ENCODE results near the gene HOXA3. TPM values are rescaled to one million over a fixed set of nuclear protein-coding genes. Genes with fewer than 3 reads are reported as not detected.

HOXA3 gene
- total RNA-seq, 1 experiment from 2014 or later = 22.6 TPM

DNA sequence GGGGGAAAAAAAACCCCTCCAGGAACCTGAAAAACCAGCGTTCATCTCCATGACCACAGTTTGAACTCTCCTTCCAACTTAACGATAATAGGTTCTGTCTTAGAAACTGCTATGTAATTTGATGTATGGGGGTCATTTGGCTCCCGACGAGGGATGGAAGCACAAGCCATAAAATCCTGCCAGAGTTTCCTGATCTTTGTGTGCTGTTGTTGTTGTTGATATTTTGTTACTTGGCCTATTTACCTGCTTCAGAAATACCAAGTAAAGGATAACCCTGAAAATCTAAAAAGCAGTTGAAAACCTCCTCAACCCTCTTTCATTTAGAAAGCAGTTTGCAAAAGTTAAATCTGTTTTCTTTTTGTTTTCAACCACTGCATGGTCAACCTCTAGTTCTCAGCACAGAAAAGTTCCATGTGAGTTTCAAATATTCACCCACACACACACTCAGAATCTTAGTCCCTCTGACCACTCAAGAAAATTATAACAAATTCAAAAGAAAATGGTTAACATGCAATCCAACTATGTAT lies 40.6 kb downstream of the HOXA3 start:
- peaks cover 34% of the 10 kb centered on the region for H3K4me1 ChIP-seq
- no peak overlapping the region for H3K4me3 ChIP-seq (ENCODE audit: low read depth, low read length)
- no peaks in the 10 kb centered on the region for H3K9me3 Mint-ChIP-seq (ENCODE audit: unreplicated experiment)
- ChIA-PET CTCF (interaction anchor here (1.4 to 1.5 kb wide), 3 partner anchors 39 to 163 kb away, joined by 4 to 7 read pairs (median 4); no protein-coding TSS in a partner anchor), POLR2A (no interaction called here)
- peaks cover 24% of the 10 kb centered on the region for H3K4me1 Mint-ChIP-seq (ENCODE audit: low read depth, unreplicated experiment)
- TF ChIP-seq, protein P1, sequence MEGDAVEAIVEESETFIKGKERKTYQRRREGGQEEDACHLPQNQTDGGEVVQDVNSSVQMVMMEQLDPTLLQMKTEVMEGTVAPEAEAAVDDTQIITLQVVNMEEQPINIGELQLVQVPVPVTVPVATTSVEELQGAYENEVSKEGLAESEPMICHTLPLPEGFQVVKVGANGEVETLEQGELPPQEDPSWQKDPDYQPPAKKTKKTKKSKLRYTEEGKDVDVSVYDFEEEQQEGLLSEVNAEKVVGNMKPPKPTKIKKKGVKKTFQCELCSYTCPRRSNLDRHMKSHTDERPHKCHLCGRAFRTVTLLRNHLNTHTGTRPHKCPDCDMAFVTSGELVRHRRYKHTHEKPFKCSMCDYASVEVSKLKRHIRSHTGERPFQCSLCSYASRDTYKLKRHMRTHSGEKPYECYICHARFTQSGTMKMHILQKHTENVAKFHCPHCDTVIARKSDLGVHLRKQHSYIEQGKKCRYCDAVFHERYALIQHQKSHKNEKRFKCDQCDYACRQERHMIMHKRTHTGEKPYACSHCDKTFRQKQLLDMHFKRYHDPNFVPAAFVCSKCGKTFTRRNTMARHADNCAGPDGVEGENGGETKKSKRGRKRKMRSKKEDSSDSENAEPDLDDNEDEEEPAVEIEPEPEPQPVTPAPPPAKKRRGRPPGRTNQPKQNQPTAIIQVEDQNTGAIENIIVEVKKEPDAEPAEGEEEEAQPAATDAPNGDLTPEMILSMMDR (IDR thresholded peaks at IDR 0.05; ENCODE audit: insufficient read depth in 1 of 2, low read depth in 1 of 2, low read length in 1 of 2, severe bottlenecking in 1 of 2, unreplicated experiment in 1 of 2) = no peak
- peak overlapping the region; percentile 87 for H3K27ac Mint-ChIP-seq (ENCODE audit: unreplicated experiment)
- DNase-seq = no peak
- H3K27me3 ChIP-seq (replicated peaks; ENCODE audit: control insufficient read depth, insufficient read depth, low read length) = no peaks in the 10 kb centered on the region
- BruUV-seq (replicated peaks) = no TSS peak
- no peaks in the 10 kb centered on the region for H3K27me3 Mint-ChIP-seq (ENCODE audit: insufficient read depth, unreplicated experiment)
- H3K36me3 Mint-ChIP-seq (ENCODE audit: insufficient read depth, unreplicated experiment) = peaks cover 35% of the 10 kb centered on the region
- H3K36me3 ChIP-seq (ENCODE audit: control insufficient read depth, insufficient read depth, low read length) = no peaks in the 10 kb centered on the region; the same call in 1 of the 2 replicates
- H3K9me3 ChIP-seq = no peaks in the 10 kb centered on the region
- intact Hi-C loops (cut with micrococcal nuclease; ENCODE audit: unreplicated experiment) = no loop called here
- peak overlapping the region; percentile 85 for H3K4me3 Mint-ChIP-seq (ENCODE audit: unreplicated experiment)

DNA sequence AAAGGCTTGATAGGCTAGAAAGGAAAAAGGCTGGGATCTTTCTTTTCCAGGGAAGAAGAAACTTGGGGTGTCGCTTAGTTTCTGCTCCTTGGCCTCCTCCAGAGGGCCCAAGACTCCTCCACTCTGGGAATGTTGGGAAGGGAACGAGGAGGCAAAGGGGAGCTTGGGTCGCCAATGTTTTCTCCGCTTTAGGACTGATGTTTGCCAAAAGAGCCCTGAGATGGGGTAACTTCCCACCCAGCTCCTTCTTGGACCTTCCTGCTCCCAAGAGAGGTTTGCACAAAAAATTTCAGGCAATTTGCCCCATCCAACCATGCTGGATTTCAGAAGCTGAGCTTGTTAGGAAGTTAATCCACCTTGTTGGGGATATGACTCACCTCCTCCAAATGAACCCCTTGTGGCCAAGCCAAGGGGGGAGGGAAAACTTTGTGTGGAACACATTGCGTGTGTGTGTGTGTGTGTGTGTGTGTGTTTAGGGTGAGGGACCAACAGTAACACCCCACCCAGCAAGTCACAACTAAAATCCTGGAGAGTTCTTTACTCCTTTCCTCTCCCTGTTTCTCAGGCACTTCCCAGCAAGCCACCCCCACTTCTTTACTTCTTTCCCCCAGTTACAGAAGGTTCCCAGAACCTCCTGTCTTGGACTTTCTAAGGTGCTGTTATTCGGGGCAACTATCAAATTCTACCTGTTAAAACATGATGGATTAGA lies 41.2 kb downstream of the HOXA3 start:
- intact Hi-C loops (cut with micrococcal nuclease; ENCODE audit: unreplicated experiment) = no loop called here
- H3K27me3 Mint-ChIP-seq (ENCODE audit: insufficient read depth, unreplicated experiment) = no peaks in the 10 kb centered on the region
- H3K27ac Mint-ChIP-seq (ENCODE audit: unreplicated experiment) = peak overlapping the region; percentile 87
- H3K36me3 Mint-ChIP-seq (ENCODE audit: insufficient read depth, unreplicated experiment) = peaks cover 35% of the 10 kb centered on the region
- H3K9me3 Mint-ChIP-seq (ENCODE audit: unreplicated experiment) = no peaks in the 10 kb centered on the region
- H3K4me1 Mint-ChIP-seq (ENCODE audit: low read depth, unreplicated experiment) = peaks cover 20% of the 10 kb centered on the region
- peak overlapping the region; percentile 41 for H3K4me3 ChIP-seq (ENCODE audit: low read depth, low read length)
- POLR2A ChIA-PET = interaction anchor here (0.5 to 1.4 kb wide), 6 partner anchors 9 to 247 kb away, joined by 3 to 8 read pairs (median 6); partner anchors contain the start of genes HOXA4 and SKAP2
- H3K4me1 ChIP-seq = peaks cover 30% of the 10 kb centered on the region
- no peaks in the 10 kb centered on the region for H3K27me3 ChIP-seq (replicated peaks; ENCODE audit: control insufficient read depth, insufficient read depth, low read length)
- TF ChIP-seq, protein P1 (IDR thresholded peaks at IDR 0.05; ENCODE audit: insufficient read depth in 1 of 2, low read depth in 1 of 2, low read length in 1 of 2, severe bottlenecking in 1 of 2, unreplicated experiment in 1 of 2) = peak in 1 of 2 experiments; percentile 10
- CTCF ChIA-PET = interaction anchor here (0.8 to 1.5 kb wide), 7 partner anchors 11 to 162 kb away, joined by 3 to 9 read pairs (median 4); partner anchors contain the start of gene HOXA4
- no peaks in the 10 kb centered on the region; the same call in 1 of the 2 replicates for H3K36me3 ChIP-seq (ENCODE audit: control insufficient read depth, insufficient read depth, low read length)
- no peaks in the 10 kb centered on the region for H3K9me3 ChIP-seq
- H3K4me3 Mint-ChIP-seq (ENCODE audit: unreplicated experiment) = peak overlapping the region; percentile 85
- BruUV-seq (replicated peaks) = no TSS peak
- peak in 1 of 2 experiments; percentile 30 for DNase-seq

DNA sequence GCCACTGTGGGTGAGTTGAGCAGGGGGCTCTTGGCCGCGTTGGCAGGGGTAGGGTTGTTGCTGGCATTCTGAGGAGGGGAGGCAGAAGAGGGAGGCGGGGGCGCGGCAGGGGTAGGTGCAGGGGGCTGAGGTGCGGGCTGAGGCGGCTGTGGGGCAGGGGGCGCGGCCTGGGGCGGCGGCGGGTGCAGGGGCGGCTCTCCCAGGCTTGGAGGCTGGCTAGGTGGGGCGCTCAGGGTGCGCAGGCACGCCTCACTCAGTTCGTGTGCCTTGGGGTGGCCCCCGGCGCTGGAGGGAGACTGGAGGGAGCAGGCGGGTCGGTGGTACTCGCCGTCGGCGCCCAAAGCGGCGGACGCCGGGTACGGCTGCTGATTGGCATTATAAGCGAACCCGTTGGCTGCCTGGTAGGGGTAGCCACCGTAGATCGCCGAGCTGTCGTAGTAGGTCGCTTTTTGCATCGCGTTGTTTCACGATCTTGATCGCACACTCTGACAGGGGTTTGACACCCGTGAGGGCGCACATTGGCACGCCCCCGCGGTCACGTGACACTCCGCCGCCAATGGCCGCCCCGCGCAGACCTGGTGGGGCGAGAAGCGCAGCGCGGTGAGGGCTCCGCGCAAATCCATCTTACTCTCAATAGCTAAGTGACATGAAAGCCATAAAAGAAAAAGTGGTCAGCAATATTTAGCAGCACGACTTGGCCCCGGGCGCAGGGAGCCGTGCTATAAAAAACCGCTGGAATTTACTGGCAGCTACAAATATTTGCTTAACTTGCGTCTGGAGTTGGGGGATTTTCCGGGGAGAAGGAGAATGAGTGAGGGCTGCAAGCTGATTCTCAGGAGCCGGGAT lies 42.0 kb downstream of the HOXA3 start:
- peaks cover 32% of the 10 kb centered on the region for H3K36me3 Mint-ChIP-seq (ENCODE audit: insufficient read depth, unreplicated experiment)
- TF ChIP-seq, protein P1 (IDR thresholded peaks at IDR 0.05; ENCODE audit: insufficient read depth in 1 of 2, low read depth in 1 of 2, low read length in 1 of 2, severe bottlenecking in 1 of 2, unreplicated experiment in 1 of 2) = no peak
- POLR2A ChIA-PET = interaction anchor here (0.5 to 1.4 kb wide), 6 partner anchors 10 to 246 kb away, joined by 3 to 8 read pairs (median 6); partner anchors contain the start of genes HOXA4 and SKAP2
- Histone ChIP-seq H3K36me3 (ENCODE audit: control insufficient read depth, insufficient read depth, low read length) (no peaks in the 10 kb centered on the region; the same call in 1 of the 2 replicates), H3K4me1 (peaks cover 30% of the 10 kb centered on the region), H3K4me3 (ENCODE audit: low read depth, low read length) (peak overlapping the region; percentile 41), H3K9me3 (no peaks in the 10 kb centered on the region), H3K27me3 (replicated peaks; ENCODE audit: control insufficient read depth, insufficient read depth, low read length) (no peaks in the 10 kb centered on the region)
- no peaks in the 10 kb centered on the region for H3K9me3 Mint-ChIP-seq (ENCODE audit: unreplicated experiment)
- no TSS peak for BruUV-seq (replicated peaks)
- CTCF ChIA-PET = interaction anchor here (0.8 to 1.5 kb wide), 7 partner anchors 12 to 161 kb away, joined by 3 to 9 read pairs (median 4); partner anchors contain the start of gene HOXA4
- intact Hi-C loops (cut with micrococcal nuclease; ENCODE audit: unreplicated experiment) = loop anchor here (1.0 kb wide), 2 partner anchors 12 to 14 kb away; no protein-coding TSS in a partner anchor
- DNase-seq = peak; percentile 90 to 93
- H3K27me3 Mint-ChIP-seq (ENCODE audit: insufficient read depth, unreplicated experiment) = no peaks in the 10 kb centered on the region
- peaks cover 16% of the 10 kb centered on the region for H3K4me1 Mint-ChIP-seq (ENCODE audit: low read depth, unreplicated experiment)
- H3K4me3 Mint-ChIP-seq (ENCODE audit: unreplicated experiment) = peak overlapping the region; percentile 85
- H3K27ac Mint-ChIP-seq (ENCODE audit: unreplicated experiment) = peak overlapping the region; percentile 87
